ENCODE measurements around the gene GNLY. TPM values are rescaled to one million over a fixed set of nuclear protein-coding genes. Genes with fewer than 3 reads are reported as not detected.

The GNLY gene
- total and polyA plus RNA-seq, 10 donors = 13.1 to 87.8 (median 35.2) TPM

- 55 to 86% (median 69%) methylated on average over 4 of the region's 4 CpGs for whole genome bisulfite sequencing, 5 donors
These were observed 49.9 kb downstream of the GNLY start for GRCh38 chr2:85744055-85744454.

GRCh38 chr2:85744741-85745601, 50.8 kb downstream of the GNLY start:
- intact Hi-C loops (cut with DNase I; ENCODE audit: low total_unique reads) = loop anchor here (10.0 kb wide), 1 partner anchor 50 kb away; no protein-coding TSS in a partner anchor
- Histone ChIP-seq H3K36me3 (no peaks in the 10 kb centered on the region), H3K4me1 (peaks cover 6 to 74% (median 32%) of the 10 kb centered on the region in 6 donors), H3K27me3 (replicated peaks in 1 of 7) (peaks cover 0 to 54% (median 0%) of the 10 kb centered on the region in 7 donors), H3K4me3 (no peak overlapping the region), H3K9me3 (peaks cover 0 to 6% (median 0%) of the 10 kb centered on the region in 8 donors), H3K27ac (peak overlapping the region in 7 of 8 donors; percentile 21 to 77 (median 67))
- no peak for DNase-seq
- TF ChIP-seq POLR2A (IDR thresholded peaks at IDR 0.05) = no peak
- TF ChIP-seq CTCF (IDR thresholded peaks at IDR 0.05 in 8 of 11, conservative IDR thresholded peaks at IDR 0.05 in 3 of 11) = no peak
- peak in 1 of 3 donors; percentile 55 for TF ChIP-seq POLR2AphosphoS5 (IDR thresholded peaks at IDR 0.05)
- WGBS, 5 donors = 52 to 63% (median 55%) methylated on average over 10 of the region's 10 CpGs

More at GRCh38 chr2:85744055-85744454, 49.9 kb downstream of the GNLY start:
- H3K4me1 ChIP-seq = peaks cover 6 to 68% (median 30%) of the 10 kb centered on the region in 6 donors
- peak overlapping the region in 6 of 8 donors; percentile 16 to 77 (median 63) for H3K27ac ChIP-seq
- peaks cover 0 to 50% (median 0%) of the 10 kb centered on the region in 7 donors for H3K27me3 ChIP-seq (replicated peaks in 1 of 7)
- intact Hi-C loops (cut with DNase I; ENCODE audit: low total_unique reads) = loop anchor here (10.0 kb wide), 1 partner anchor 51 kb away; no protein-coding TSS in a partner anchor
- TF ChIP-seq POLR2A (IDR thresholded peaks at IDR 0.05) = no peak
- no peak for TF ChIP-seq CTCF (IDR thresholded peaks at IDR 0.05 in 8 of 11, conservative IDR thresholded peaks at IDR 0.05 in 3 of 11)
- no peak for TF ChIP-seq POLR2AphosphoS5 (IDR thresholded peaks at IDR 0.05)
- H3K4me3 ChIP-seq = no peak overlapping the region
- H3K36me3 ChIP-seq = no peaks in the 10 kb centered on the region
- DNase-seq = no peak
- H3K9me3 ChIP-seq = peaks cover 0 to 6% (median 0%) of the 10 kb centered on the region in 8 donors

GRCh38 chr2:85745619-85746018, 51.5 kb downstream of the GNLY start:
- H3K4me1 ChIP-seq = peaks cover 6 to 81% (median 36%) of the 10 kb centered on the region in 6 donors
- intact Hi-C loops (cut with DNase I; ENCODE audit: low total_unique reads) = loop anchor here (10.0 kb wide), 1 partner anchor 49 kb away; no protein-coding TSS in a partner anchor
- no peak overlapping the region for H3K4me3 ChIP-seq

More at GRCh38 chr2:85745619-85746018, 51.5 kb downstream of the GNLY start:
- Histone ChIP-seq H3K9me3 (peaks cover 0 to 6% (median 0%) of the 10 kb centered on the region in 8 donors), H3K27ac (peak overlapping the region in 7 of 8 donors; percentile 15 to 77 (median 67)), H3K36me3 (no peaks in the 10 kb centered on the region), H3K27me3 (replicated peaks in 1 of 7) (peaks cover 0 to 59% (median 0%) of the 10 kb centered on the region in 7 donors)
- 58 to 65% (median 62%) methylated on average over 8 of the region's 8 CpGs for WGBS, 5 donors
- no peak for DNase-seq
- TF ChIP-seq CTCF (IDR thresholded peaks at IDR 0.05 in 8 of 11, conservative IDR thresholded peaks at IDR 0.05 in 3 of 11) (no peak), POLR2A (IDR thresholded peaks at IDR 0.05) (no peak), POLR2AphosphoS5 (IDR thresholded peaks at IDR 0.05) (no peak)

All from spleen (tissue), 11 donors.